GM19035 (cell line): Measurements from ENCODE around the gene C11orf68.

Experiments
- ATAC-seq: cut with Tn5 transposase; IDR thresholded peaks from one replicate; pipeline ENCODE4 v1.9.1; 2021; ENCODE audit not compliant: unreplicated experiment

The C11orf68 gene

DNA sequence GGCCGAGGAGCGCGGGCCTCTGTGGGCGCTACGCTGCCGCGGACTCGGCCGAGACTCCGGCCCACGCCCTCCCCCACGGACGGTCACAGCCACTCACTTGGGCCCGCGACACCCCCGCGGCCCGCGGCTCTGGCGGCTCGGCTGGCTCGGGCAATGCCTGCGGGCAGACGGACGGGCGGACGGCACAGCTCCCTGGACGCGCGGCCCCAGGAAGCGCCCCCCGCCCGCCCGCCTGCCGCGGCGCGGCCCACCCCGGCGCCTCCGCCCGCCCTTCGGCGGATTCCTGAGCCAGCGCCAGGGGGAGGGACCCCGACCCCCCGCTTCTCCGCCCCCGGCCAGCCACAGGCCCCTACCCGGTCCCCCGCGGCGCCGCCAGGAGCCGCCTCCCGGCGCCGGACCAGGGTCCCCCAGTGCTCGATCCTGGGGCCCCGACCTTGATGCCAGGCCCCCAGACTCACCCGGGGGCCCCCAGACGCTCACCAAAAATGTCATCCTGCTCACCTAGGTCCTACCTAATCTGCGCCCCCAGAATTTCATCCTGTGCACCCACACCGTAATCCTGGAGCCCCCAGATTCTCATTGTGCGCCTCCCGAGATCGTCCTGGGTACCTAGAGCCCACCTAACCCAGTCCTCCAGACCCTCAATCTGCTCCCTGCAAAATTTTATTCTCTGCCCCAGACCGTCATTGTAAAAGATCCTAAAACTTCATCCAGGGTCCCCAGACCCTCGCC, 46.1 kb downstream of the C11orf68 start, which contains the start of gene EFEMP2:
Gene EFEMP2, minus strand, starts transcription at position 215 of the 732 bp plus-strand sequence. CDS start 446 bp downstream, outside the sequence.
- ATAC-seq, result no peak

DNA sequence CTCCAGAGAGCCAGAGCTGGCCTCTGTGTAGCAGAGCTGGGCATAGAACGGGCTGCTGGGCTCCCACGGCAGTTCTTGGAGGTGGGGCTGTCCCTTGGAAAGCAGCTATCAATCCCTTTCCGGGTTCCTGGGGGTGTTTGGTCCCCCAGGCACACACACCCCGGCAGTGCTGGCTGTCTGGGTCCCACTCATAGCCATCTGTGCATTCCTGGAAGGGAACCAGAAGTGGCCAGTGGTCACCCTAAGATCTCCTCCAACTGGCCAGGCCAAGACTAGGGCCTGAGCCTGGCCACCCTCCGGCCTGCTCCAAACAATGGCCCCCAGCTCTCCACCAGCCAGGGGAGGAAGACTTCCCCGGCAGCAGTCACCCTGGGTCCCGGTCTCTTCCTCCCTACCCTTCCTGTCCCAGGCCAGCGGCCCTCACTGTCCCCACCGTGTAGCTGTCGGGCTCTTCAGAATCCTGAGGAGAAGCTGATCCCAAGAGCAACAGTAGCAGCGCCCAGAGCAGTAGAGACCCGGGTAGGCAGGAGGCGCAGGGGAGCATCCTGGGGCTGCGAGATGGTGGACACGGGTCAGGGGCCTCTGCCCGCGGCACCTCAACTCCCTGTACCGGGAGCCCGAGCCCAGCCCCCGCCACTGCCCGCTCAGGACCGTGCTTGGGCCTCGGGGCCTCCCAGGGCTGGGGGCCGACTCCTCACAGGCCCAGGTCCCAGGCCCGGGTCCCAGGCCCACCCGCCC, 46.9 kb downstream of the C11orf68 start:
- ATAC-seq, result no peak

DNA sequence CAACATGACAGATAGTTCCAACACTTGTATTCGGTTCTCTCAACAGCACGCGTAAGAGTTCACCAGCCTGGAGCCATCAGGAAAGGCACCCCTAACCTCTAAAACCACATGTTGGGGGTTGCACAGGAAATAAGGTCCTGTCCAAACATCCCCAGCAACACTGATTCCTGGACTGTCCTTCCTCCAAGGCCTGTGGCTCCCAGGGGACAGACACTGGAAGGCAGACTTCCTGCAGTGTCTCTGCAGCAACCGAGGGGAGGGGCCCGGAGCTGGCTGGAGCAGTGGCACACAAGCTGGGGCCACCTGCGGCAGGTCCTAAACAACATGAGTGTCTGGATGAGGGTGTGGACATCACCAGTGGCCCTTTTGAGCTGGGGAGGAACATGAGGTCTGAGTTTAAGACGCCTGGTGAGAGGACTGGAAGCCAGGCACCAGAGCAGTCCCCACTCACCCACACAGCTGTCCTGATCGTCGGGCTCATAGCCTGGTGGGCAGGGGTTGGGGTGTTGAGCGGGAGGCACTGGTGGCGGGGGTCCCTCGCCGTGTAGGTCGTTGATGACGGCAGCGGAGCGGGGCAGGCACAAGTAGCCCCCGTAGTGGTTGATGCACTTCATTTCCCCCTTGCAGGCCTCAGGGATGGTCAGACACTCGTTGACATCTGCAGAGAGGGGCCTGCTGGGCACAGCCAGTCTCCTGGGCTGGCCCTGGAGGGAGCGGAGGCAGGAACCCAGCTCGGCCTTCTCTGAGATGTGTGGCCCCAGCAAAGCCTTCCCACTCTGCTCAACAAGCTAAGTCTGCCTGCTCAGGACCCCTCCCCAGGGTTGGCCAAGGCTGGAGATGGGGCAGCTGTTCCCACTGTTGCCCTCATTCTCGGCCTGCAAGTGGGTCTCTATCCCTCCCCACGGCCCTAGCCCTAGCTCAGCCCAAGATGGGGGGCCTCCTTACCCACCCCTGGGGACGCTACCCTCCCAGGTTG, 47.9 kb downstream of the C11orf68 start:
- ATAC-seq, result no peak

DNA sequence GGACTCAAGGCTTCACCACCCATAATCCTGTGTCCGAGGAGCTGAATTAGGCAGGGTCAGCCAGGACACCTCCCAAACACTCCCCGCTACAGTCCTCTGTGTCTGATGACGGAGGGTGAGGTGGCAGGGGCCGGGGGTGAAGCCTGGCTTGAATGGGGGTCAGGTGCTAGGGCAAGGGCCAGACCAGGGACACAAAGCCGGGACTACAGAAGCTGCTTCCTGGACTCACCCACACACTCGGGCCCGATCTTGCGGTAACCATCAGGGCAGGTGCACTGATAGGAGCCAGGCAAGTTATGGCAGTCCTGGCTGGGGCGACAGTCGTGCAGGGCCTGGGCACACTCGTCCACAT, 48.6 kb downstream of the C11orf68 start:
- no peak for ATAC-seq

DNA sequence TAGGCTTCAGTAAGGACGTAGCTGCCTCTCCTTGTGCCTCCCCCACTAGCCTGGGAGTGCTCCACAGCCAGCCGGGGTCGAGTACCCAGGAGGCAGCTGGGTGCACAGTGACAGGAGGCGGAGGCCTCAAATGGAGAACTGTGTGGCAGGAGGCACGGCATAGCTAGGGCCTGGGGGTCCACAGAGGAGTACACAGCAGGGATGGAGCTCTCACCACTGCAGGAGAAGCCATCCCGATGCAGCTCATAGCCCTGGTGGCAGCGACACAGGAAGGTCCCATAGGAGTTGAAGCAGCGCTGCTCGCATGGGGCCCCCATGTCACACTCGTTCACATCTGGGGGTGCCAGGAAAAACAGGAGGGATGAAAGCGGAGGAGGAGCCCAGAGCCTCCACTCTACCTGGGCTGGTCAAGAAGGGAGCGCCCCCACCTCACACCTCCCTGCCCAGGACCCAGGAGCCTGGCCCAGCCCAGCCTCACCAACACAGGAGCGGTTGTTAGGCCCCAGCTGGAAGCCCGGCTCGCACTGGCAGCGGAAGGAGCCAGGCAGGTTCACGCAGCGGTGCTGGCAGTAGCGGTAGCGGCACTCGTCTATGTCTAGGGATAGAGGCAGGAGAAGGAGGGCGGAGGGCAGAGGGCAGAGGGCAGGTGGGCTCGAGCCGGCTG, 49.1 kb downstream of the C11orf68 start:
- ATAC-seq, result no peak

DNA sequence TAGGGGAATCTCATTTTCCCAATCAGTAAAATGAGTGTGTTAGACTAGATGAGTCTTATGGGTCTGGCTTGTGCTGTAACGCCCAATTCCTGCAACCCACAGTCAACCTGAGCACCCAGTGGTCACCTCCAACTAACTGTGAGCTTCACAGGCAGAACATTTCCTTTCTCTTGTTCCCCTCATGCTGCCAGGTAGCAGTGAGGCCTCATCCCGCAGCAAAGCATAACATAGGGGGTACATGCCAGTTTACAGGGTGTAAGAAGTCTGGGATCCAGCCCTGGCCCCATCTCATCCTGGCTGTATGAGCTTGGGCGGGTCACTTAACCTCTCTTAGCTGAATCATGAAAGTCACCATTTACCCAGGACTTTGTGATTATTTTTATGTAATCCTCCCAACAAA, 50.0 kb downstream of the C11orf68 start:
- no peak for ATAC-seq

DNA sequence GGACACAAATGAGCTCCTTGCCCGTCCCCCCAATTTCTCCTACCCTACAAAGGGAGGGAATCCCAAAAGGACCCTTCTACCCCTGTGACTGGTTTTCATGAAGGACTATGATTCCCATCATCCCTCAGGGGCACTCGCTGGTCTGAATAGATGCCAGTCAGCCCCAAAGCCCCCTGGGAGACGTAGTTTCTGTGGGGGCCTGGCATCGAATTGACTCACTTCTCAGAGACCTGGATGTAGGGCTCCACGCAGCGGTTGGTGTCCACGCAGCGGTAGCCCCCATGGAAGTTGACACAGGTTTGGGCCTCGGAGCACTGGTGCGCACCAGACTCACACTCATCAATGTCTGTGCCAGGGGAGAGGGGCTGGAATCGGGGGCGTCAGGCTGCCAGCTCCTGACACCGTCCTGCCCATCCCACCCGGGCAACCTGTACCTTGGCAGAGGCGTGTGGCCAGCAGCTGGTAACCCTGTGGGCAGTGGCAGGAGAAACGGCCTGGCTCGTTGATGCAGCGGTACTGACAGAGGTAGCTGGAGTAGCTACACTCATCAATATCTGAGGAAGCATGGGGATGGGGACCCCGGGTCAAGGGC, 50.7 kb downstream of the C11orf68 start:
- ATAC-seq, result no peak

DNA sequence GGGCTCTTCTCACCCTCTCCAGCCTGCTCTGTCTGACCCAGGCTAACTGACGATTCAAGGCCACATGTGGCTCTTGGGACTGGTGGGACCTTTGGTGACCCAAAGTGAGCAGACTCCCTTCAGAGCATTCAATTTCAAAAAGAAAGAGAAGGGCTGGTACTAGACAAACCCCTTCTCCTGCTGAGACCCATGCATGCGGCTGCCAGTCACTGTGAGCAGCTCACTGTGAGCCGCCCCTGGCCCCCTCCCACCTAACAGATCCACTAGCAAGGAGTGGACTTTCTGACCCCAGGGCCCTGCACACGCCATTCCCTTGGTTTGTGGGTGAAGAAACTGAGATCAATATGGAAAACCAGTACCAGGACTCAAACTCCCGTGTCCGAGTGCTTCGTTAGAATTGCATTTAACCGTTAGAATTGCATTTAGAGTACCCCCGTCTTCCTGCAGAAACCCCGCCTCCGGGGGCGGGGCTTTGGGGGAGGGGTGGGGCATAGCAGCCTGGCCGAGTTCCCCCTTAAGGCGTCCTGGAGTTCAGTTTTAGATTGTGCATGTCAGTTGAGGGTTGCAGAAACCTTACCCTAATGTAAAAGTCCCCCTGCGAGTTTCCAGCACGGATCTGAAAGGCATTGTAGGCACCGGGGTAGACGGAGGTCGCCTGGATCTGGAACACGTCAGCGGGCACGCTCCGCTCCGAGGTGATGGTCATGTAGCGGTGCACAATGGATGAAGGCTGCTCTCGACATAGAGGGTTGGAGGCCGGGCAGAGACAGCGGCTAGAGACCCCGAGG, 51.4 kb downstream of the C11orf68 start:
- no peak for ATAC-seq
